H1 (cell line): ENCODE data around the gene GABARAPL1. TPM values are rescaled to one million over a fixed set of nuclear protein-coding genes. Genes with fewer than 3 reads are reported as not detected.
A peak's percentile ranks its signal among the peaks of the same experiment; 100 is the strongest.

Experiments
- CTCF ChIA-PET: fragments of 300-600 bp; sonication (Branson Sonifier 250); formaldehyde crosslinking; loops from one replicate; lab custom pipeline; 2021; ENCODE audit not compliant: partially characterized antibody; lab: Charles Lee
- POLR2A ChIA-PET: fragments of 300-600 bp; sonication (Branson Sonifier 250); formaldehyde crosslinking; loops from one replicate; lab custom pipeline; 2021; ENCODE audit warnings: inconsistent platforms; ENCODE audit not compliant: partially characterized antibody; lab: Charles Lee
- DNase-seq, 2 experiments: peaks; one replicate each; pipeline versions ENCODE4 v3.0.0 to v3.0.0-alpha.2; 2010 to 2022; ENCODE audit warnings: low spot score in 2 of 2, low read depth in 1 of 2, mixed read lengths in 1 of 2
- FAIRE-seq: peaks from 2 replicates; lab custom pipeline; 2011; peaks lifted over from hg19 to GRCh38; lab: Jason Lieb, UNC
- H2AFZ ChIP-seq: 2 replicates; pipeline ENCODE4 v1.8.1; 2012; ENCODE audit warnings: low read length, inconsistent platforms
- H2AK5ac ChIP-seq: 2 replicates; pipeline ENCODE4 v1.6.1; 2013; ENCODE audit warnings: low read depth, low read length
- H2BK120ac ChIP-seq: replicated peaks from 2 replicates; pipeline ENCODE3; 2013; ENCODE audit warnings: low read depth, low read length, inconsistent platforms
- H2BK12ac ChIP-seq: 2 replicates; pipeline ENCODE4 v1.6.1; 2013; ENCODE audit warnings: low read depth, low read length
- H2BK15ac ChIP-seq: 2 replicates; pipeline ENCODE4 v1.6.1; 2013; ENCODE audit warnings: low read length
- H2BK20ac ChIP-seq: 2 replicates; pipeline ENCODE4 v1.6.1; 2013; ENCODE audit warnings: low read length
- H2BK5ac ChIP-seq: 2 replicates; pipeline ENCODE4 v1.6.1; 2013; ENCODE audit warnings: low read depth, low read length
- H3K14ac ChIP-seq: 2 replicates; pipeline ENCODE4 v1.6.1; 2013; ENCODE audit warnings: inconsistent platforms; ENCODE audit not compliant: insufficient read length
- H3K18ac ChIP-seq: 2 replicates; pipeline ENCODE4 v1.6.1; 2013; ENCODE audit warnings: low read length; ENCODE audit errors: extremely low read depth
- H3K23ac ChIP-seq: 2 replicates; pipeline ENCODE4 v1.6.1; 2013; ENCODE audit warnings: inconsistent platforms; ENCODE audit not compliant: insufficient read length
- H3K23me2 ChIP-seq: 2 replicates; pipeline ENCODE4 v1.6.1; 2013; ENCODE audit warnings: low read depth, low read length
- H3K27ac ChIP-seq: 2 replicates; pipeline ENCODE4 v1.6.1; 2011; ENCODE audit warnings: low read depth, low read length, inconsistent platforms
- H3K27me3 ChIP-seq, 4 experiments: replicated peaks in 1 of 4; 1 replicate in 1 of 4; 2 replicates in 3 of 4; pipeline versions ENCODE4 v1.6.1 to v1.8.1; 2011 to 2013; ENCODE audit warnings: low read length in 3 of 4, mild to moderate bottlenecking in 3 of 4, inconsistent platforms in 2 of 4, mixed read lengths in 2 of 4, moderate library complexity in 1 of 4; ENCODE audit not compliant: control insufficient read depth in 3 of 4, insufficient read depth in 3 of 4; ENCODE audit errors: extremely low read depth in 1 of 4
- H3K36me3 ChIP-seq, 4 experiments: 2 replicates each; pipeline versions ENCODE4 v1.6.1 to v1.8.1; 2011 to 2013; ENCODE audit warnings: mild to moderate bottlenecking in 4 of 4, low read length in 3 of 4, moderate library complexity in 2 of 4, control low read depth in 1 of 4, inconsistent platforms in 1 of 4; ENCODE audit not compliant: insufficient read depth in 4 of 4, control insufficient read depth in 2 of 4
- H3K4ac ChIP-seq: replicated peaks from 2 replicates; pipeline ENCODE3; 2013; ENCODE audit warnings: low read length, low read depth, mixed read lengths, inconsistent platforms; ENCODE audit not compliant: insufficient read length
- H3K4me1 ChIP-seq, 4 experiments: replicated peaks in 1 of 4; 1 replicate in 1 of 4; 2 replicates in 3 of 4; pipeline versions ENCODE4 v1.6.1 to v1.8.1; 2011 to 2013; ENCODE audit warnings: low read length in 3 of 4, inconsistent platforms in 2 of 4, mixed read lengths in 1 of 4; ENCODE audit not compliant: insufficient read depth in 4 of 4, control insufficient read depth in 3 of 4
- H3K4me2 ChIP-seq, 2 experiments: 2 replicates each; pipeline versions ENCODE4 v1.6.1 to v1.8.1; 2011 to 2013; ENCODE audit warnings: low read depth in 2 of 2, low read length in 2 of 2, control low read depth in 1 of 2, inconsistent platforms in 1 of 2, mild to moderate bottlenecking in 1 of 2; ENCODE audit not compliant: insufficient read depth in 1 of 2
- H3K4me3 ChIP-seq, 4 experiments: fragments of 200-600, 300-600 bp in 1 of 4; sonication (generic), shearing (Covaris generic), sonication (Bioruptor Twin) in 1 of 4; 2 replicates each; pipeline versions ENCODE4 v1.5.1 to v1.8.1; 2011 to 2016; ENCODE audit warnings: low read length in 4 of 4, low read depth in 3 of 4, control low read depth in 2 of 4, inconsistent platforms in 2 of 4, mild to moderate bottlenecking in 2 of 4, mixed read lengths in 1 of 4, moderate library complexity in 1 of 4; ENCODE audit not compliant: insufficient read depth in 2 of 4; ENCODE audit errors: extremely low read depth in 1 of 4
- H3K56ac ChIP-seq: replicated peaks from 2 replicates; pipeline ENCODE3; 2013; ENCODE audit warnings: low read depth, mild to moderate bottlenecking, mixed read lengths, low read length, inconsistent platforms; ENCODE audit not compliant: insufficient read length
- H3K79me1 ChIP-seq: 2 replicates; pipeline ENCODE4 v1.6.1; 2013; ENCODE audit warnings: low read depth, low read length, control low read depth
- H3K79me2 ChIP-seq, 2 experiments: 2 replicates each; pipeline versions ENCODE4 v1.6.1 to v1.8.1; 2012 to 2013; ENCODE audit warnings: low read length in 2 of 2, mild to moderate bottlenecking in 2 of 2, inconsistent platforms in 1 of 2; ENCODE audit not compliant: insufficient read depth in 2 of 2, control insufficient read depth in 1 of 2
- H3K9ac ChIP-seq, 4 experiments: replicated peaks in 1 of 4; 1 replicate in 1 of 4; 2 replicates in 3 of 4; pipeline versions ENCODE4 v1.6.1 to v1.8.1; 2011 to 2013; ENCODE audit warnings: low read depth in 3 of 4, low read length in 3 of 4, control low read depth in 2 of 4, mild to moderate bottlenecking in 2 of 4, moderate library complexity in 2 of 4, inconsistent platforms in 1 of 4; ENCODE audit errors: extremely low read depth in 1 of 4
- H3K9me3 ChIP-seq, 2 experiments: 2 replicates each; pipeline versions ENCODE4 v1.6.1 to v1.8.1; 2012 to 2013; ENCODE audit warnings: mild to moderate bottlenecking in 2 of 2, moderate library complexity in 2 of 2, control low read depth in 1 of 2, inconsistent platforms in 1 of 2, low read depth in 1 of 2, low read length in 1 of 2, mixed read lengths in 1 of 2; ENCODE audit not compliant: insufficient read depth in 2 of 2
- H4K20me1 ChIP-seq, 2 experiments: replicated peaks in 1 of 2; 2 replicates each; pipeline versions ENCODE3 to v1.8.1; 2011 to 2013; ENCODE audit warnings: inconsistent platforms in 2 of 2, low read length in 2 of 2, mild to moderate bottlenecking in 1 of 2; ENCODE audit not compliant: insufficient read depth in 2 of 2, control insufficient read depth in 1 of 2
- H4K5ac ChIP-seq: 2 replicates; pipeline ENCODE4 v1.6.1; 2013; ENCODE audit warnings: low read length, low read depth, mixed read lengths, inconsistent platforms; ENCODE audit not compliant: insufficient read length
- H4K8ac ChIP-seq: 2 replicates; pipeline ENCODE4 v1.8.0; 2013; ENCODE audit warnings: mild to moderate bottlenecking, moderate library complexity, low read length, inconsistent platforms; ENCODE audit not compliant: insufficient read depth; ENCODE audit errors: extremely low read depth
- H4K91ac ChIP-seq: replicated peaks from 2 replicates; pipeline ENCODE3; 2013; ENCODE audit warnings: low read length, mixed read lengths, inconsistent platforms; ENCODE audit not compliant: insufficient read length
- CEBPB ChIP-seq: IDR thresholded peaks from 2 replicates; pipeline ENCODE4 v1.6.1; 2012; ENCODE audit warnings: low read depth, low read length
- CREB1 ChIP-seq: IDR thresholded peaks from 2 replicates; pipeline ENCODE4 v1.6.1; 2012; ENCODE audit warnings: inconsistent platforms
- GTF2F1 ChIP-seq: IDR thresholded peaks from 2 replicates; pipeline ENCODE4 v1.6.1; 2012; ENCODE audit warnings: low read depth, low read length, improper control_type of control experiment, borderline replicate concordance
- NANOG ChIP-seq: IDR thresholded peaks from 2 replicates; pipeline ENCODE4 v1.6.1; 2011; ENCODE audit warnings: low read length, low read depth, mild to moderate bottlenecking, inconsistent platforms; ENCODE audit not compliant: insufficient read depth, poor library complexity, severe bottlenecking
- NRF1 ChIP-seq: IDR thresholded peaks from 2 replicates; pipeline ENCODE4 v1.6.1; 2011; ENCODE audit warnings: mild to moderate bottlenecking, low read depth, low read length, improper control_type of control experiment
- SAP30 ChIP-seq: fragments of 300-600 bp; sonication (generic); IDR thresholded peaks from 2 replicates; pipeline ENCODE4 v1.7.1; 2012; ENCODE audit warnings: low read length, moderate library complexity, mild to moderate bottlenecking, inconsistent platforms; ENCODE audit not compliant: insufficient read depth, insufficient replicate concordance
- USF2 ChIP-seq: IDR thresholded peaks from 2 replicates; pipeline ENCODE4 v1.6.1; 2011; ENCODE audit warnings: low read length, improper control_type of control experiment
- WGBS, 2 experiments: shearing (Covaris generic) in 1 of 2; methylation state at CpG; one replicate each; pipeline versions ENCODE4 v1.1.6 to v1.1.7; 2013 to 2015; ENCODE audit warnings: low lambda C conversion rate in 2 of 2, mixed read lengths in 2 of 2, inconsistent platforms in 1 of 2, low coverage in 1 of 2, missing lambda C conversion rate in 1 of 2; ENCODE audit not compliant: insufficient replicate concordance in 2 of 2, insufficient coverage in 1 of 2, insufficient read length in 1 of 2; ENCODE audit errors: extremely low coverage in 1 of 2, missing lambda C conversion rate in 1 of 2; 5-methylcytosine and 5-hydroxymethylcytosine counted together
- polyA plus RNA-seq, 7 experiments: library from polyadenylated mRNA; depleted of rRNA in 3 of 7; stranded (reverse) in 5 of 7; unstranded in 2 of 7; fragments of >200 nt in 5 of 7; fragments of 200-250 nt in 2 of 7; gene quantifications; 1 replicate in 5 of 7; 2 replicates in 1 of 7; 4 replicates in 1 of 7; pipeline versions ENCODE4 v1.2.1 to v1.2.3, GENCODE V29; 2011 to 2013; ENCODE audit warnings: missing spikeins in 2 of 7, mixed read lengths in 2 of 7
- total RNA-seq: library from RNA; stranded (reverse); fragmentation: NEBNext Ultra II Directional; extraction: Animal tissue kit (Norgen Biotek cat#: 25700); gene quantifications from 2 replicates; pipeline ENCODE4 v1.2.1, GENCODE V29; 2021

Gene GABARAPL1
- total and polyA plus RNA-seq, 2 of the 8 experiments (the other 6 are each of a cell fraction or from before 2014, with no cell fraction given) = 56.1 to 87.9 TPM

GRCh38 chr12:10272467-10272866 is 59.8 kb downstream of the GABARAPL1 start:
- H3K9ac ChIP-seq = no peak overlapping the region
- no peak overlapping the region for H2AK5ac ChIP-seq
- no peak overlapping the region for H2BK120ac ChIP-seq
- H3K4me3 ChIP-seq = no peak overlapping the region
- POLR2A ChIA-PET = no interaction called here
- H4K20me1 ChIP-seq = no peaks in the 10 kb centered on the region
- peak; percentile 84 for TF ChIP-seq CEBPB
- TF ChIP-seq CREB1 = no peak
- TF ChIP-seq GTF2F1 = no peak
- no peak for TF ChIP-seq USF2
- TF ChIP-seq NRF1 = no peak
- no peak for TF ChIP-seq SAP30
- no peak for TF ChIP-seq NANOG
- H3K4me1 ChIP-seq = no peaks in the 10 kb centered on the region
- WGBS, 2 experiments = 96% methylated on average over 2 of the region's 2 CpGs; no CpG with 5 or more reads in 1 of the 2 experiments
- no peak overlapping the region for H3K23ac ChIP-seq
- no peak for DNase-seq
- FAIRE-seq = no peak
- H3K14ac ChIP-seq = no peak overlapping the region
- H3K27ac ChIP-seq = no peak overlapping the region
- no peak overlapping the region for H4K5ac ChIP-seq
- no peak overlapping the region for H2BK15ac ChIP-seq
- H2BK12ac ChIP-seq = no peak overlapping the region
- H3K4ac ChIP-seq = no peak overlapping the region
- H3K36me3 ChIP-seq = no peaks in the 10 kb centered on the region; a peak in 1 of 8 replicates
- no peak overlapping the region for H2BK5ac ChIP-seq
- no peak overlapping the region for H3K18ac ChIP-seq
- no peaks in the 10 kb centered on the region for H3K23me2 ChIP-seq
- H2AFZ ChIP-seq = no peak overlapping the region
- no peak overlapping the region for H4K91ac ChIP-seq
- H3K27me3 ChIP-seq = no peaks in the 10 kb centered on the region
- no peaks in the 10 kb centered on the region for H3K79me1 ChIP-seq
- CTCF ChIA-PET = no interaction called here
- no peaks in the 10 kb centered on the region for H3K9me3 ChIP-seq
- H4K8ac ChIP-seq = no peak overlapping the region
- no peaks in the 10 kb centered on the region for H3K79me2 ChIP-seq
- no peak overlapping the region for H3K4me2 ChIP-seq
- H3K56ac ChIP-seq = no peak overlapping the region
- no peak overlapping the region for H2BK20ac ChIP-seq
